ENCODE results near the gene TRNAU1AP. TPM values are rescaled to one million over a fixed set of nuclear protein-coding genes. Genes with fewer than 3 reads are reported as not detected.
"Not testable (repeated sequence)": the region's sequence is repeated elsewhere in the genome, so short reads cannot be mapped to it uniquely, and the experiment has no call there.

Gene TRNAU1AP
- total and polyA plus RNA-seq, 2 donors (not counting 1 experiment from before 2014, with no cell fraction given): 25.1 to 31.7 TPM

GRCh38 chr1:28521502-28522164 lies 31.3 kb upstream of the TRNAU1AP start:
- Histone ChIP-seq H4K20me1 (ENCODE audit: control insufficient read depth, extremely low read depth, insufficient read depth, low read length) (no peaks in the 10 kb centered on the region), H3K27me3 (ENCODE audit: control insufficient read depth, insufficient read depth, low read length) (no peaks in the 10 kb centered on the region), H3K36me3 (ENCODE audit: control insufficient read depth, insufficient read depth, low read length) (no peaks in the 10 kb centered on the region), H3K9me3 (ENCODE audit: control insufficient read depth, insufficient read depth, low read depth, low read length) (no peaks in the 10 kb centered on the region), H3K4me2 (ENCODE audit: extremely low read depth, insufficient read depth, low read length) (no peak overlapping the region), H3K27ac (ENCODE audit: insufficient read depth, low read length) (no peak overlapping the region), H3K4me3 (replicated peaks in 1 of 4; ENCODE audit: control extremely low read depth in 1 of 4, insufficient read depth in 1 of 4, low read depth in 3 of 4, low read length in 4 of 4) (no peak overlapping the region), H3K79me2 (ENCODE audit: control insufficient read depth, insufficient read depth, low read length) (peaks cover 41% of the 10 kb centered on the region), H3K4me1 (ENCODE audit: control insufficient read depth, extremely low read depth, insufficient read depth, low read length) (peaks cover 9% of the 10 kb centered on the region), H3K9ac (ENCODE audit: insufficient read depth, low read length) (no peak overlapping the region), H2AFZ (ENCODE audit: low read length) (no peak overlapping the region)
- DNase-seq (ENCODE audit: low read depth in 2 of 2): no peak
- TF ChIP-seq CTCF (conservative IDR thresholded peaks at IDR 0.05 in 1 of 2, IDR thresholded peaks at IDR 0.05 in 1 of 2; ENCODE audit: low read depth in 1 of 2, low read length in 2 of 2): no peak
- no peak for TF ChIP-seq EZH2 (IDR thresholded peaks at IDR 0.05; ENCODE audit: low read length, missing control alignments)

- not testable (repeated sequence) for H3K4me3 ChIP-seq (replicated peaks in 1 of 4; ENCODE audit: control extremely low read depth in 1 of 4, insufficient read depth in 1 of 4, low read depth in 3 of 4, low read length in 4 of 4); DNase-seq (ENCODE audit: low read depth in 2 of 2); H3K27me3 ChIP-seq (ENCODE audit: control insufficient read depth, insufficient read depth, low read length); H2AFZ ChIP-seq (ENCODE audit: low read length); H3K4me1 ChIP-seq (ENCODE audit: control insufficient read depth, extremely low read depth, insufficient read depth, low read length); H3K27ac ChIP-seq (ENCODE audit: insufficient read depth, low read length); H3K9ac ChIP-seq (ENCODE audit: insufficient read depth, low read length); H3K36me3 ChIP-seq (ENCODE audit: control insufficient read depth, insufficient read depth, low read length); H3K4me2 ChIP-seq (ENCODE audit: extremely low read depth, insufficient read depth, low read length); H4K20me1 ChIP-seq (ENCODE audit: control insufficient read depth, extremely low read depth, insufficient read depth, low read length); H3K9me3 ChIP-seq (ENCODE audit: control insufficient read depth, insufficient read depth, low read depth, low read length)
- H3K79me2 ChIP-seq (ENCODE audit: control insufficient read depth, insufficient read depth, low read length): peaks cover 45% of the 10 kb centered on the region
Observed at GRCh38 chr1:28522537-28522936, 30.3 kb upstream of the TRNAU1AP start.

DNA sequence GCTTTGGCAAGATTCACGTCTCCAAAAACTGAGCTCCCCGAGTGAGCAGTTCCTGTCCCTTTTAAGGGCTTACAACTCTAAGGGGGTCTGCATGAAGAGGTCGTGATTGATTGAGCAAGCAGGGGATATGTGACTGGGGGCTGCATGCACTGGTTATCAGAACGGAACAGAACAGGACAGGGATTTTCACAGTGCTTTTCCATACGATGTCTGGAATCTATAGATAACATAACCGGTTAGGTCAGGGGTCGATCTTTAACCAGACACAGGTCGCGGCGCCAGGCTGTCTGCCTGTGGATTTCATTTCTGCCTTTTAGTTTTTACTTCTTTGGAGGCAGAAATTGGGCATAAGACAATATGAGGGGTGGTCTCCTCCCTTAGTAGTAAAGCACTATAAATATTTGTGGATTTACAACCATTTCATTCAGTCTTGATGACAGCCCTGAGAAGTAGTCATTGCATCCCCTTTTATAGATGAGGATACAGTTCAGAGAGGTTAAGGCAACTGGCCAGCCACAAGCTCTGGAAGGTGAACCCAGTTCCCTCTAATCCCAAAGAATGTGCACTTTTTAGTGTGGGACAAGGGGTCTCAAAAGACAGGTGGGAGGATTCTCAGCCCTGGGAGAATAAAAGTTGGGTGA lies 27.8 kb upstream of the TRNAU1AP start:
- H3K4me2 ChIP-seq (ENCODE audit: extremely low read depth, insufficient read depth, low read length); DNase-seq (ENCODE audit: low read depth in 2 of 2); H3K9ac ChIP-seq (ENCODE audit: insufficient read depth, low read length); H3K27ac ChIP-seq (ENCODE audit: insufficient read depth, low read length); H3K9me3 ChIP-seq (ENCODE audit: control insufficient read depth, insufficient read depth, low read depth, low read length); H3K27me3 ChIP-seq (ENCODE audit: control insufficient read depth, insufficient read depth, low read length); H3K4me3 ChIP-seq (replicated peaks in 1 of 4; ENCODE audit: control extremely low read depth in 1 of 4, insufficient read depth in 1 of 4, low read depth in 3 of 4, low read length in 4 of 4); H4K20me1 ChIP-seq (ENCODE audit: control insufficient read depth, extremely low read depth, insufficient read depth, low read length); H3K4me1 ChIP-seq (ENCODE audit: control insufficient read depth, extremely low read depth, insufficient read depth, low read length); H3K36me3 ChIP-seq (ENCODE audit: control insufficient read depth, insufficient read depth, low read length); H2AFZ ChIP-seq (ENCODE audit: low read length): not testable (repeated sequence)
- peaks cover 30% of the 10 kb centered on the region for H3K79me2 ChIP-seq (ENCODE audit: control insufficient read depth, insufficient read depth, low read length)

GRCh38 chr1:28526886-28527285 lies 26.0 kb upstream of the TRNAU1AP start:
- H2AFZ ChIP-seq (ENCODE audit: low read length): no peak overlapping the region
- peak in 1 of 2 donors; percentile 46 for DNase-seq (ENCODE audit: low read depth in 2 of 2)

More at GRCh38 chr1:28526886-28527285, 26.0 kb upstream of the TRNAU1AP start:
- no peaks in the 10 kb centered on the region for H3K27me3 ChIP-seq (ENCODE audit: control insufficient read depth, insufficient read depth, low read length)
- peaks cover 17% of the 10 kb centered on the region for H3K79me2 ChIP-seq (ENCODE audit: control insufficient read depth, insufficient read depth, low read length)
- no peak overlapping the region for H3K27ac ChIP-seq (ENCODE audit: insufficient read depth, low read length)
- H3K9ac ChIP-seq (ENCODE audit: insufficient read depth, low read length): no peak overlapping the region
- no peak overlapping the region for H3K4me3 ChIP-seq (replicated peaks in 1 of 4; ENCODE audit: control extremely low read depth in 1 of 4, insufficient read depth in 1 of 4, low read depth in 3 of 4, low read length in 4 of 4)
- no peak for TF ChIP-seq EZH2 (IDR thresholded peaks at IDR 0.05; ENCODE audit: low read length, missing control alignments)
- no peak for TF ChIP-seq CTCF (conservative IDR thresholded peaks at IDR 0.05 in 1 of 2, IDR thresholded peaks at IDR 0.05 in 1 of 2; ENCODE audit: low read depth in 1 of 2, low read length in 2 of 2)
- H4K20me1 ChIP-seq (ENCODE audit: control insufficient read depth, extremely low read depth, insufficient read depth, low read length): no peaks in the 10 kb centered on the region
- H3K9me3 ChIP-seq (ENCODE audit: control insufficient read depth, insufficient read depth, low read depth, low read length): no peaks in the 10 kb centered on the region
- H3K4me1 ChIP-seq (ENCODE audit: control insufficient read depth, extremely low read depth, insufficient read depth, low read length): no peaks in the 10 kb centered on the region
- H3K4me2 ChIP-seq (ENCODE audit: extremely low read depth, insufficient read depth, low read length): no peak overlapping the region
- H3K36me3 ChIP-seq (ENCODE audit: control insufficient read depth, insufficient read depth, low read length): peaks cover 2% of the 10 kb centered on the region

Data from fibroblast of lung (primary cell).